HG02642 (cell line): ENCODE results near the gene MSI2.

Source experiments
- ATAC-seq: cut with Tn5 transposase; IDR thresholded peaks from one replicate; pipeline ENCODE4 v1.9.1; 2021; ENCODE audit warnings: mild to moderate bottlenecking; ENCODE audit not compliant: unreplicated experiment, poor library complexity

MSI2 gene

DNA sequence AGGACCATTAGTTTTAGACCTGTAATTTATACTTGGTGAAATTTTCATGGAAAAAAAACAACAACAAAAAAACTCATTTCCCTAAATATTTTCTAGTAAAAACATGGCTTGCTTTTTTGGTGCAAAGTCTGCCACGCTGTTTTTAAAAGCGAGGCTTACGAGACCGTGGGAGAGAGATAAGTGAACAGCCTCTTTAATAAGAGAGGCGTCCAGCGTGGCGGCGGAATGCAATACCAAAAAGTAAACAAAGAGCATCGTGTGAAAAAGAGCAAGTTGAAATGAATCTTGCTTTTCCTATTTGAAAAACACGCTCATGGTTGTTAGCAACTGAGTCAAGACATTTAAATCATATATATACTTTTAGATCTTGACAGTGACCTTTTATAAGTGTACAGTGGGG is 10.5 kb upstream of the MSI2 start:
- no peak for ATAC-seq

DNA sequence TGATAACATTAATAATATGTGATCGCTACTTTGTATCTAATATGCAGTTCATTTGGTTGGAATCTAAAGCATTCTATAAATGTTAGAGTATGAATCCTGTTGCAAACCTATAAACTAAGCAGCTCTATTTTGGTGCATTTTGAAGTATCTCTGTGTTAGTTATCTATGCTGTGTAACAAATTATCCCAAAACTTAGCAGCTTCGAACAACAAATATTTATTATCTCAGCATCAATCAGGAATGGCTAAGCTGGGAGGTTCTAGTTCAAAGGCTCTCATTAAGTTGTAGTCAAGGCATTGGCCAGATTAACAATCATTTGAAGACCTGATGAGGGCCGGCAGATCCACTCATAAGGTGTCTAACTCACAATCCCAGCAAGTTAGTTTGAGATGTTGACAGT is 10.1 kb upstream of the MSI2 start:
- ATAC-seq: no peak

GRCh38 chr17:57247261-57247660 is 9.1 kb upstream of the MSI2 start:
- ATAC-seq: no peak

DNA sequence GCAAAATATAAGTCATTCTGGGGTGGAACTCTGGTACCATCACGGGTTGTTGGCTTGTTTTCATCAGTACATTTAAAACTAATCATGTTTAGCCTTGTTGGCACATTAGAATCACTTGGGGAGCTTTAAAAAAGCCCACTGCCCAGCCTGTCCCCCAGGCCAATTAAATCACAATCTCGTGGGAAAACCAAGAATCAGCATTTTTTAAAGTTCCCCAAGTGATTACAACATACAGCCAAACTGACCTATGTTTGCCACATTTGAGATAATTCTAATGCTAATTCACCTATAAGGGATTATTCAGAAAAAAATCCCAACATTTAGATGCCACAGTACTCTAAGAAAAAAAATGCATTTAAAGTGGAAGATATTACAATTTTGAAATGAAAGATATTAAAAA is 8.4 kb upstream of the MSI2 start:
- ATAC-seq: no peak

DNA sequence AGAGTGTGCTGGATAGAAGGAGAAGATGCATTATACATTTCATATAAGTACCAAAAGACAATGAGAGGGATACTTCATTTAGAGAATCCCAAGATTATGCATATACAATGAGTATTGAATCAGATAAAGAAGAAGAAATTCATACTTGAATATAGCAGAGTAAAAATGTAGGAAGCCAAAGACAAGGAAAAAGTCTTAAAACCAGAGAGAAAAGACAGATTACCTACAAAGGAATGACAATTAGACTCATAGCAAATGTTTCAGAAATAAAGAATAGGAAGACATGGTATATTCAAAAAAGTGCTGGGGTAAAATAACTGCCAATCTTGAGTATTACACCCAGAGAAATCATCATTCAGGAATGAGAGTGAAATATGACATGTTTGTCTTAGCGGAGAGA is 6.8 kb upstream of the MSI2 start:
- ATAC-seq: no peak

DNA sequence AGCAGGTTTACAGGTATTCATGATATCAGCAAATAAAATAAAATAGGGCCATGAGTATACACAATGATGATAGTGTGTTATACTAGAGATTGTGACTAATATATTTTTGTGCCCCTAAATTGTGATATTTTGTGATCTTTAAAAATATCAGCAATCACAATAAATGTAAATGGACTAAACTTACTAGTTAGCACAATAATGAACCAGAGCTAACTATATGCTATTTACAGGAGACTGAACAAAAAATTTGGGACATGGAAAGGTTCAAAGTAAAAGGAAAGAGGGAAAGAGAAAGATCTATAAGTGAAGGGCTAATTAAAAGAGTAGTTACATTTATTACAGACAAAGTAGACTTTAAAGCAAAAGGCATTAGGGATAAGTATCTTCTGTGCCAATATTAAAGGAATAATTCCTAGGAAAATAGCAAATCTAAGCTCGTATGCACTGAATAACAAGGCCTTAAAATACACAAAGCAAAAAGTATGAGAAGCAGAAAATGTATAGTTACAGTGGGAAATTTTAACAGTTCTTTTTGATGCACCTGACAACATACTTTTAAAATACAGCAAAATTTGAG is 5.0 kb upstream of the MSI2 start:
- ATAC-seq: no peak

DNA sequence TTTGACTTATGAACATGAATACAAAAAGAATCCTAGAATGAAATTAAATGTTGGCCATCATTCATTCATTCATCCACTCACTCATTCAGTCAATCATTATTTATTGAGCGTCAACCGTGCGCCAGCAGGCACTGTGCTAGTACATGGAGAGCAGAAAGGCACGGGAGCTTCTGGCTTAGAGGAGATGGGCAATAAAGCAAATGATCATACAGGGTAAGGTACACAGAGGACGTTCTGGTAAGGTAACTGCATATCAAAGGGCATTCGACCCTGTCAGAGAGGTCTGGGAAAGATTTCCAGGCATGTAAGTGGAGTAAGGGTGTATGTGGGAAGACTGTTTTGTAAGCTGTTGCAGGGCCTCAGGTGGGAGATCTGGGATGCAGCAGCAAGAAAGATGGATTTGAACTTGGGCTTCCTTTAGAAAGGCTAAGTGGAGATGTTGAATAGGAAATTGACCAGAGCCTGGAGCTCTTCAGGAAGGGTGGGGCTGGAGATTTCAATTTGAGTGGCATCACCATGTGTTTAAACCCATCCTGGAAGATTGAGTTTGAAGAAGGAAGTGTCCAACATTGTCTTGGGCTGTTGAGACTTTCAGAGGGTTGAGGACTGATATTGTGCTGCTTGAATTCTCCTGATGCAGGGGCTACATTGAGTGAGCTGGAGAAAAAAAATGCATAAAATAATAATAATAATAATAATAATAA is 2.8 kb upstream of the MSI2 start:
- no peak for ATAC-seq

GRCh38 chr17:57255182-57255775 is 1.0 kb upstream of the MSI2 start:
- ATAC-seq: no peak

DNA sequence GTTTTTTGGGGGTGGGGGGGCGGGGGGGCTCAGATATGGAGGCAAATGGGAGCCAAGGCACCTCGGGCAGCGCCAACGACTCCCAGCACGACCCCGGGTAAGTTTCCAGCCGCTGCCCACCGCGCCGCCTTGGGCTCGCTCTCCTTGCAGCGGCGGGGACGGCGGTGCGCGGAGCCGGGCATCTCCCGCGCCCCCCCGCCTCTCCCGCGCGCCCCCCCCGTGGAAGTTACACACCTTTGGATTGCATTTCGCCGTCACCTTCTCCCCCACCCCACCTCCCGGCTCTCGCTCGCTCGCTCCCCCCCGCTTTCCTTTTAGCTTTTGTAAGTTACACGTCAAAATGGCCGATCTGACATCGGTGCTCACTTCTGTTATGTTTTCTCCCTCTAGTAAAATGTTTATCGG is 387 bp downstream of the MSI2 start:
- ATAC-seq: peak; percentile 26

- no peak for ATAC-seq
These were observed 1.0 kb downstream of the MSI2 start for GRCh38 chr17:57257195-57257894.

GRCh38 chr17:57257895-57258851 is 1.9 kb downstream of the MSI2 start:
- ATAC-seq: no peak

DNA sequence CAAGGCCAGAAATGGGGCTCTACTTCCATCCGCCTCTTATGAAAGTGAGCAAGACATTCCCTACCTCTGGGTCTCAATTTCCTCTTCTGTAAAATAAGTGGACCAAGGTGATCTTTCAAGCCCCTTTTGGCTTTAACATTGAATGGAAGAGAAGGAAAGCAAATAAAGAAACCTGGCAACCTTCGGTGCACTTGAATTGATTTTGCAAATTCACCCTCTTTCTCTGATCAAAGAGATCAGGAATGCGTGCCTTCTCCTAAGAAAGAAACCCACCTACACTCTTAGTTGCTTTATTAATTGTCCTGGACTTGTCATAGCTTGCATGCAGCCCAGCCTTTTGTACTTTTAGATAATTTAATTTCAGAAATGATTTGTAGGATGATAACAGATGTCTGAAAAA is 3.0 kb downstream of the MSI2 start:
- no peak for ATAC-seq

DNA sequence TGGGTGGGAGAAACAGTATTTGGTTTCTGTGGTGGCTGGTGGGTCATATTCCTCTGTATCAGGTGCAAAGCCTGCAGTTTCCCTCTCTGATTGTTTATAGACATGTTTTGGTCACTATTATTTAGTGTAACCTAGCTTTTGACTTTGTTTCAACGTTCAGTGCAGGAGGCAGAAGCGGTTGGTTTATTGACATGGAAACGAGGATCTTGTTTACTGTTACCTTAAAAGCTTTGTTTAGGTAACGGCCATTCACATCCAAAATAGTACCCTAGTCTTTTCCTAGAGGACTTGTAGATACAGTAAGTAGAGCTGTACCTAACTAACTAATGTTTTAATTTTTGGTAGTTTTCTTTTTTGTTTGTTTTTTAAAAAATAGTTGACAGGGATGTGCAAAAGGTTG is 3.5 kb downstream of the MSI2 start:
- ATAC-seq: no peak

- no peak for ATAC-seq
These were observed 4.2 kb downstream of the MSI2 start for GRCh38 chr17:57260325-57261083.

DNA sequence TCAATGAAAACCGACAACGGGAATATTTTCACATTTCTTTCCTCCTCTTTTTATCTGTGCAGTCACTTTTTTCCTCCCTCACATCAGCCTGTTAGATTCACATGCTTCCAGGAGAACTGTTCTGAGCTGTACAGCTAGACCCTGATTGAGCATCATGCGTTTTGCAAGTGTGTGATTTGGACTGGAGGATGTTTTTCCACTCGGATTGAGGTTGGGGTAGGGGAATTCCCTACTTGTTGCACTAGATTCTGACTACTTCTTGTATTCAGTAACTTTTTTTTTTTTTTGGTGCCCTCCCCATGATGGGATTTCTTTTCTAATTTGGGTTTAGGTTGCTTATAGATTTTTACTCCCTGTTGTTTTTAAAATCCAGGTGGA is 4.8 kb downstream of the MSI2 start:
- ATAC-seq: no peak

DNA sequence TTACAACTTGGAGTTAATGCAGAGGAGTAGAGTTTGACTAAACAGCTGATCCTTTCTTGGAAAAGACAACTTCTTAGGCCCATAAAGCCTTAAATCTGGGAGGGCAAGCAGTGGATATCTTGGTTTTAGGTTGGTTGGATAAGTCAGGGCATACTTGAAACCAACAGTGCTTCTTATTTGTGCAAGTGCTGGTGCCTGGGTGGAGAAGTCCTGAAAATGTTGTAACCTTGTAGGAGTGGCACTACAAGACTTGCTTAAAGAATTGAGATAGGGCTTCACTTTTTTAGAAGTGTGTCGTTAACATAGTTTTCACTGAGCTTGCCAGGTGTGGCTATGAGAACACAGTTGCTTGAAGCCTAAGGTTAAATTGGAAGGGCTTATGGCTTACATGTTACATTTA is 6.2 kb downstream of the MSI2 start:
- no peak for ATAC-seq

- no peak for ATAC-seq
These were observed 7.9 kb downstream of the MSI2 start for GRCh38 chr17:57264250-57264649.

DNA sequence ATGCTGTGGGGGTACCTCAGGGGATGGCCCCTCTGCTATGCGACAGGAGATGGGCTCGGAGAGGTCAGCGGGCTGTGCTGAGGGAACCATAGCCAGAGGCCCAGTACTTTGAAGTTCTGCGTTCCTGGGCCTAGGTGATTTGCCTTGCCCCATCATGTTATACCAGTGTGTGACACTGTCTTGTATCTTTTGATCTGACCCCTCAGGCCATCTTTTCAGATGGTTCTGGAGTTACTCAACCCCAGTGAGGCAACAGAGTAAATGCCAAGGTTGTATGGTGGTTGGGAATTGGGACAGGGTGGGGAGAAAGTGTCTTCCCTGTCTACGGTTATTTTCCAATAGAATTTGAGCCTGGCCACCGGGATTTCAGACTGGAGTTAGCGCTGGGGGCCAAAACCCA is 8.5 kb downstream of the MSI2 start:
- ATAC-seq: no peak

DNA sequence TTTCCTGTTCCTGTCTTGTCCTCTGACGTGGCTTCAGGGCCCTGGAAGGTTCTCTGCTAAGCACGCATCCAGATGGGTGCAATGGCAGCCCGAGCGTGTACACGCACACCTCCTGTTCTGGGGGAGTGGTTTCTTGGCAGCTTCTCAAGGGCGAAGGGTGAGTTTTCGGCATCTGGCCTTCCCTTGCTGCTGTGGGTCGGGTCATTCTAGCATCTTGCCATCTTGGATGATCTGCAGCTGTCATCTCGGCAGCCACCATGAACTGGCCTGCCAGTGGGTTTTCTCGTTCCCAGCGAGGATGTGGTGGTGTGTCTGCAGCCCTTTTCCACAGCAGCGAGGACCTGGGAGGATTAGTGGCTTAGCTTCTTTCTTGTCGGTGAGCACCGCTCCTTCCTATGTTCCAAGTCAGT is 10.6 kb downstream of the MSI2 start:
- no peak for ATAC-seq

DNA sequence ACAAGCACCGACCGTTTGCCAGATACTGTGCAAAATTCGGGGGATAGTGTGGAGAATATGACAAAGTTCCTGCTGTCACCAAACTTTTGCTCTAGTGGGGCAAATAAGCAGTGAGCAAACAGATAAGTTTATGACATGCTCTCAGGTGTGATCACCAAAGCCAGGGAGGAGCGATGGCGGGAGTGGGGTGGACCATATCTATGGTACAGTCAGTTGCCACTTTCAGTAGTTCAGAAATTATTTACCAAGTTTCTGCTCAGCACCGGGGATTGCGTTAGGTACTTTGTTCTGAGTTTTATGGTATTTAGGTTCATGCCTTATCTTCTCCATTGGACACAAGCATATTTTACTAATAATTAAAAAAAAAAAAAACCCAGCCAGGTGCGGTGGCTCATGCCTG is 11.9 kb downstream of the MSI2 start:
- ATAC-seq: no peak
